Stimulated activated CD4-positive, alpha-beta T cell treated with anti-CD3 and anti-CD28 coated beads, Interleukin-4, amount 100 ng/mL, for 24 hours (primary cell): ENCODE results near the gene MAN2B2.

Source experiments
- DNase-seq: peaks from one replicate; pipeline ENCODE4 v3.0.0-alpha.2; 2020

MAN2B2 gene

DNA sequence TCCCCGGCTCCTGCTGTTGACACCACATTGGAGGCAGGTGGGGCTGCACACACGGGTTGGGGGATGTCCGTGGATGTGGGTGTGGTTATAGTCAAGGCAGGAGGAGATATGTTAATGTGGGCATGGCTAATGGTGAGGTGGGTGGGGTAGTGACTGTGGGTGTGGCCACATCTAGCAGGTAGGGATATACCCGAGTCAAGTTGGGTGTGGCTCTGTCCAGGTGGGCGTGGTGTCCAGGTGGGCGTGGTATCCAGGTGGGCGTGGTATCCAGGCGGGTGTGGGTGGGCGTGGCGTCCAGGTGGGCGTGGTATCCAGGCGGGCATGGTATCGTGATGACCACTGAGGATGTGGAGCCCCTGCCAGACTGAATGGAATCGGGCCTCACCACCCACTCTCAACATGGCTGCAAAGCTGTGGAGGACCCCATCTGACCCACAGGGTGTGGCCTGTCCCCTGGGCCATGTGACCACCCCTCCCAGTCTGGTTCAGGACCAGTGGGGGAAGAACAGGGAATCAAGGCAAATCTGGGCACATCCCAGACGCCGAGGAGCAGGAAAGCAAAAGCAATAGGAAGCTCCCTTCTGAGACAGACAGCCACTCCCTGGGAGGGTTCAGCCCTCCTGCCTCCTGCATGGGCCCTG, 21.0 kb downstream of the MAN2B2 start:
- no peak for DNase-seq

- no peak for DNase-seq
These were observed 22.0 kb downstream of the MAN2B2 start for GRCh38 chr4:6596948-6597347.

DNA sequence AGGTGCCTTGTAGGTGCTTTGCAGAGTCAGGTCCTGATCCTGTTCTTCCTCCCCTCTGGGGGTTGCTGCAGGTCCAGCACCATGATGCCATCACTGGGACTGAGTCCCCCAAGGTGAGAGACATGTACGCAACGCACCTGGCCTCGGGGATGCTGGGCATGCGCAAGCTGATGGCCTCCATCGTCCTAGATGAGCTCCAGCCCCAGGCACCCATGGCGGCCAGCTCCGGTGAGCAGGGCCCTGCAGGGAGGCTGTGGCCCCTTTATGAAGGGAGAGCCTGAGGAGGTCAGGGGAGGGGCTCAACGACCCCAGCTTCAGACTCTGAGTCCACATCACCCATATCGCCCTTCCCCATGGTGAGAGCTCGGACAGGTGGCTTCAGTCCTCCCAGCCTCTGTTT, 23.1 kb downstream of the MAN2B2 start:
- DNase-seq = no peak

DNA sequence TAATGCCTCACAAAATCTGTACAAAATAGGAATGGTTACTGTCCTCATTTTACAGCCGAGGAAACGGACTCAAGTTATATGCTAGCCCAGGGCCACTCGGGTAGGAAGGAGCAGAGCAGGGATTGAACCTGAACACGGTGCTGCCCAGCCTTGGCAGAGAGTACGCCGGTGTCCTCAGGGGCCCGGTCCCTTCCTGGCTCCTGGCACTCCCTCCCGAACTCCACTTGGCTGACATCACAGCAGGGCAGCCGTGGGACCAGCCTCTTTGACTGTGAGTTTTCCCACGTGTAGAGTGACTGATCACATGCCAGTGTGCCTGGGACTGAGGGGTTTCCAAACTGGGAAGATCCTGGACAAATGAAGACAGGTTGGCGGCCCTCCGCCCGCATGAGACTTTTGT, 23.7 kb downstream of the MAN2B2 start:
- DNase-seq = no peak

- DNase-seq = no peak
These were observed 26.8 kb downstream of the MAN2B2 start for GRCh38 chr4:6601661-6602250.

DNA sequence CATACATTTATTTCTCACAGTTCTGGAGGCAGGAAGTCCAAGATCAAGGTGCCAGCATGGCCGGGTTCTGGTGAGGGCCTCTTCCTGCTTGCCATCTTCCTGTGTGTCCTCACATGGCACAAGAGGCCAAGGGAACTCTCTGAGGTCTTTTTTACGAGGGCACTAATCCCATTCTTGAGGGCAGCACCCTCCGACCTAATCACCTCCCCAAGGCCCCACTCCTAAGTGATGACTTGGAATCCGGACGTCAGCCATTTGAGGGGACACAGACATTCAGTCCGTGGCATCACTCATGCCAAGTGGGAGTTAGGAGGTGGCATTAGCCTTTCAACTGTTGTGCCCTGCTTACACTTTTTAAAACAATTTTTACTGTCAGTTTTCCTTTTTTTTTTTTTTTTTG, 27.3 kb downstream of the MAN2B2 start:
- DNase-seq = no peak

GRCh38 chr4:6603128-6603527, 28.1 kb downstream of the MAN2B2 start:
- no peak for DNase-seq

DNA sequence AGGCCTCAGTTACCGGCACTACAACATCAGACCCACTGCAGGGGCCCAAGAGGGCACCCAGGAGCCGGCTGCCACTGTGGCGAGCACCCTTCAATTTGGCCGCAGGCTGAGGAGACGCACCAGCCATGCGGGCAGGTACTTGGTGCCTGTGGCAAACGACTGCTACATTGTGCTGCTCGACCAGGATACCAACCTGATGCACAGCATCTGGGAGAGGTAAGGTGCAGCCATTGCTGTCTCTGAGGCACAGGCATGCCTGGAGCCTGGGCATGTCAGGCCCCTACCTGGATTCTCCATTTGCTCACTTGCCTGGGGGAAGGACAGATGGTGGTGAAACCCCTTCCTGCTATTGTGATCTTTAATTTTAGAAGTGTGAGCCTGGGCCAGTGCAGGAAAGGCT, 30.1 kb downstream of the MAN2B2 start:
- DNase-seq = no peak

GRCh38 chr4:6605605-6606004, 30.6 kb downstream of the MAN2B2 start:
- DNase-seq = no peak

DNA sequence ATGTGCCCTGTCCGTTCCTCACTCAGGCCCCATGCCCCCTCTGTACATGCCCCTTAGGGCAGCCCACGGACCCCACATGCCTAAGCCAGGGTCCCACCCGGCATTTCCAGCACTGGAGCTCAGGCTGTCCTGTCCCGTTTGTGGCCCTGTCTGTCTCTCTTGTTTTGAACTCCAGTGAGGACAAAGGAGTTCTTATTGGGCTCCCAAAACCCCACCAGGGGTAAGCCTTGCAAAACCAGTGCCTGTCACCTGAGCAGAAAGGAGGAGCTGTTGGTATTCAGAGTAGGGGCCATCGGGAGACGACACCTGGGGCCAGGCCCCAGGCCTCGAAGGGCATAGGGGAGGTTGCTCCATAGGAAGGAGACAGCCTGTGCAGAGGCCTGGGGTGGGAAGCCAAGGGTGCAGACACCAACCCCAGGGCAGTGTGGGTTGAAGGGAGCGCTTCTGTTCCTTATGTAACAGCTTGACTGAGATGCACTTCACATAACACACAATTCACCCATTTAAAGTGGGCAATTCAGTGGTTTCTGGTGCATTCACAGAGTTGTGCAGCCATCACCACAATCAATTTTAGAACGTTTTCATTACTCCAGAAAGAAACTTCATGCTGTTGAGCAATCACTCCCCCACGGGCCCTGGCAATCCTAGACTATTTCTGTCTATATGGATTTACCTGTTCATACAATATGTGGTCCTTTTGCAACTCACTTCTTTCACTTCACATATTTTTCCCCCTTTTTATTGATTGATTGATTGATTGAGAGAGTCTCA, 31.7 kb downstream of the MAN2B2 start:
- DNase-seq = no peak

DNA sequence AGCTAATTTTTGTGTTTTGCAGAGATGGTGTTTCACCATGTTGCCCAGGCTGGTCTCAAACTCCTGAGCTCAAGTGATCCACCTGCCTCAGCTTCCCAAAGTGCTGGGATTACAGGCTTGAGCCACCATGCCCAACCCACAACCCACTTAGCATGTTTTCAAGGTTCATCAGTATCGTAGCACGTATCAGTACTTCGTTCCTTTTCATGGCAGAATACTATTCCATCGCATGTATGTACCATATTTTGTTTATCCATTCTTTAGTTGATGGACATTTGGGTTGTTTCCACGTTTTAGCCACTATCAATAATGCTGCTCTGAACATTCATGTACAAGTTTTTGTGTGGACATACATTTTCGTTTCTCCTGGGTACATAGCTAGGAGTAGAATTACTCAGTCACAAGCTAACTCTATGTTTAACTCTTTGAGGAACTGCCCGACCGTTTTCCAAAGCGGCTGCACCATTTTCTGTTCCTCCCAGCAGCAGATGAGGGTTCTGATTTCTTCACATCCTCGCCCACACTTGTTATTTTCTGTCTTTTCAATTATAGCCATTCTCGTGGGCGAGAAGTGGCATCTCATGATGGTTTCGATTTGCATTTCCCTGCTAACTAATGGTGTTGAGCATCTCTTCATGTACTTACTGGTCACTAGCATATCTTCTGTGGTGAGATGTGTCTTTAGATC, 32.5 kb downstream of the MAN2B2 start:
- no peak for DNase-seq

DNA sequence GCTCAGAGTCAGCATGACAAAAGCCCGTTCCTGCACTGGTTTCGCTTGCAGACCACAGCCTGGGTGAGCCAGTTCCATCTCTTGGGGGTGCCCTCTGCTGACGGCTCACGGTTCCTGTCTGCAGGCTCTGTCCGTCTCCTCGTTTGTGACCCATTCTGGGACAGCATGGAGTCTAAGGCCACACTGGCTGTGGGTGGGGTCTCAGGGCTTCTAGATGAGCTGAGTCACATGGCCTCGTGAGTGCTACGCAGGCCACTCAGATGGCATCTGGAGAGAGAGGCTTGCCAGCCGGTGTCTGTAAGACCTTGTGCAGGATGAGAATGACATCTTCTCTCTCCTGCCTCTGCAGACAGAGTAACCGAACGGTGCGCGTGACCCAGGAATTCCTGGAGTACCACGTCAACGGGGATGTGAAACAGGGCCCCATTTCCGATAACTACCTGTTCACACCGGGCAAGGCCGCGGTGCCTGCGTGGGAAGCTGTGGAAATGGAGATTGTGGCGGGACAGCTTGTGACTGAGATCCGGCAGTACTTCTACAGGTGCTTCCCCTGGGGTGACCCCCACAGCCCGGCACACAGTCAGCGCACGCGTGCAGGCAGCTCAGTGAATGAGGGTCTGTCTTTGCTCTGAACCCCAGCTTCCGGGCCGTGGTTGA, 33.9 kb downstream of the MAN2B2 start:
- no peak for DNase-seq

DNA sequence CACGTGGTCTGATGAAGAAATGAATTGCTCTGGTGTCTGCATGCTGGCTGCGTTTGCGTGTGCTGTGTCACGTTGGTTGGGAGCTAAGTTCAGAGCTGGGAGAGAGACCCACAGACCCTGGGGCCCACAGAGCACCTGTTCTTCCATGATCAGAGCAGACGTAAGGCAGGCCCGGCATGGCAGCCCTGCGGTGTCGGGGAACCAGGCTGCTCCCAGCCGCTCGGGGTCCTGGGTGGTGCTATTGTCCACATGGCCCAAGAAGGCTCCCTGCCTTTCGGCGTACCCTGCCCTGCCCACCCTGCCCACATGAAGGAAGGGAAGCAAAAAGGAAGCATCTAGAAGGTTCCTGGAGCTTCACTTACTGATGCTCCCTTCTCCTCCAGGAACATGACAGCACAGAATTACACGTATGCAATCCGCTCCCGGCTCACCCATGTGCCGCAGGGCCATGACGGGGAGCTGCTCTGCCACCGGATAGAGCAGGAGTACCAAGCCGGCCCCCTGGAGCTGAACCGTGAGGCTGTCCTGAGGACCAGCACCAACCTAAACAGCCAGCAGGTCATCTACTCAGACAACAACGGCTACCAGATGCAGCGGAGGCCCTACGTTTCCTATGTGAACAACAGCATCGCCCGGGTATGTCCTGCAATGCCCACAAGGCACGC, 34.6 kb downstream of the MAN2B2 start:
- no peak for DNase-seq

DNA sequence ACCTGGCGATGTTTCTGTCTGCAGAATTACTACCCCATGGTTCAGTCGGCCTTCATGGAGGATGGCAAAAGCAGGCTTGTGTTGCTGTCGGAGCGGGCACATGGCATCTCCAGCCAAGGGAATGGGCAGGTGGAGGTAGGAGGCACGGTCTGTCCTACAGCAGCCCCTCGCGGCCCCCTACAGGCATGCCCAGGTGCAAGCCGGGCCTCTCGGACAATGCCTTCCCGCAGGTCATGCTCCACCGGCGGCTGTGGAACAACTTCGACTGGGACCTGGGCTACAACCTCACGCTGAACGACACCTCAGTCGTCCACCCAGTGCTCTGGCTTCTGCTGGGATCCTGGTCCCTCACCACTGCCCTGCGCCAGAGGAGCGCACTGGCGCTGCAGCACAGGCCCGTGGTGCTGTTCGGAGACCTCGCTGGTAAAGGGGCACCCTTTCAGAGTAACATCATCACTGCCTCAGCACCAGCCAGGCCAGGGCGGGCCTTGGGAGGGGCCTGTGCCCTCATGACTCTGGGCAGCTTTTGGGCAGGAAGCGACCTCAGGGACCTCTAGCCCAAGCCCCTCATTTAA, 36.0 kb downstream of the MAN2B2 start:
- no peak for DNase-seq

GRCh38 chr4:6612961-6613675, 38.1 kb downstream of the MAN2B2 start:
- no peak for DNase-seq

DNA sequence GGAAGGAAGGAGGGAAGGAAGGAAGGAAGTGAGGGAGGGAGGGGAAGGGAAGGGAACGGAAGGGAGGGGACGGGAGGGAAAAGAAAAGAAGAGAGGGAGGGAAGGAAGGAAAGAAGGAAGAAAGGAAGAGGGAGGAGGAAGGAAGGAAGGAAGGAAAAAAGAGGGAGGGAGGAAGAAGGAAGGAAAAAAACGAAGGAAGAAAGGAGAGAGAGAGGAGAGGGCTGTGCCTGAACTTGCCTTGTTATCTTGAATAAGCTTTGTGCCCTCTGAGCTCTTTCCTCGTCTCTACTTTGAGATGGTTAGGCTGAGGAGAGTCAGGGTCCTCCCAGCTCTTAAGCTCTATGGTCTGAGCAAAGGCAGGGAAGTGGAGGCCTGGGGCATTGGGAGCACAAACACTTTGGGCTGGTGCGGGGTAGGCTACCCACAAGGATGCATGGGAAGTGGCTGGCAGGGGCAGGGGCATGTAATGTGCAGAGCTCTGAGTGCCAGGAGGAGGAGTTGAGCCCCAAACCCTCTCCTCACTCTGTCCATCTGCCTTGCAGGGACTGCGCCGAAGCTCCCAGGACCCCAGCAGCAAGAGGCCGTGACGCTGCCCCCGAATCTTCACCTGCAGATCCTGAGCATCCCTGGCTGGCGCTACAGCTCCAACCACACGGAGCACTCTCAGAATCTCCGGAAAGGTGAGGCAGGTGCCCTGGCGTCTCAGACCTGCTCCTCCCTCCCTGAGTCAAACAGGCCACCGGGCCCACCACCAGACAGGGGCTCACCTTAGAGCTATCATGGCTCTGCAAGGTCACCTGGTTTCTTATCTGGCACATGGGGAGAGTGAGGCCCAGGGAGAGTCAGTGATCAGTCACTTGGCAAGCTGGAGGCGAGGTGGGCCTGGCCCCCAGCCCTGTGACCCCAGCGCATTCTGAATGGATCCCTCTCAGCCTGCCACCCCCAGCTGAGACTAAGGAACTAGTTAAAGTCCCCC, 39.0 kb downstream of the MAN2B2 start:
- DNase-seq = no peak

GRCh38 chr4:6614701-6615230, 39.8 kb downstream of the MAN2B2 start:
- no peak for DNase-seq

DNA sequence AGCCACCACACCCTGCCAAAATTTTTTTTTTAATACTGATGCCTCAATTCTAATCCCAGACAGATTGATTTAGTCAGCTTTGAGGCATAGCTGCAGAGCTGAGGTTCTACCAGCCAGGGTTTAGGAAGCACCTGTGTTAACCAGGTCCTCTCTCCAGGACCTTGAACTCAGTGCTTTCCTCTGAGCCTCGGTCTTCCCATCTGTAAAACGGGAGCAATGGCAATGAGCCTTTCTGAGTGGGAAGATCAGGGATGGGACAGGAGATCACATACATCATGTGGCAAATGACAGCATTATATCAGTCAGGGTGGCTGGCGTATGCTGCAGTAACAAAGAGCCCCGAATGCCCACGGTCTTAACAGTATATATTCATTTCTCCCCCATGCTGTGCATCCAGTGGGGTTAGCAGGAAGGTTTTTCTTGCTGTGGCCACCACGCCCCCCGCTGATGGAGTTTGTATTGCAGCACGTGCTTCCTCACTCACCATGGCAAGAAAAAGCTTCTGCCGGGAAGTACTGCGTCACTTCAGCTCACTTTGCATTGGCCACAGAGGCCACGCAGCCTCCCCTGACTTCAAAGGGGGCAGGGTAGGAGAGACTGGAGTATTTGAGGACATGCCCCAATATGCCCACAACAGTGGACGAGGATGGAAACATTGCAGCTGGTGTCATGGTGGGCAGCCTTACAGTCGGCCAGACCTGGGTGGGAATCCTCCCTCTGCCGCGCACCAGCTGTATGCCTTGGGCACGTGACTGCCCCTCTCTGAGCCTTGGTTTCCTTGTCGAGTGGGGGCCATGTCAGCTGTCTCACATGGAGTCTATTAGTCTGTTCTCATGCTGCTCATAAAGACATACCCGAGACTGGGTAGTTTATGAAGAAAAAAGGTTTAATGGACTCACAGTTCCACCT, 41.4 kb downstream of the MAN2B2 start:
- no peak for DNase-seq

DNA sequence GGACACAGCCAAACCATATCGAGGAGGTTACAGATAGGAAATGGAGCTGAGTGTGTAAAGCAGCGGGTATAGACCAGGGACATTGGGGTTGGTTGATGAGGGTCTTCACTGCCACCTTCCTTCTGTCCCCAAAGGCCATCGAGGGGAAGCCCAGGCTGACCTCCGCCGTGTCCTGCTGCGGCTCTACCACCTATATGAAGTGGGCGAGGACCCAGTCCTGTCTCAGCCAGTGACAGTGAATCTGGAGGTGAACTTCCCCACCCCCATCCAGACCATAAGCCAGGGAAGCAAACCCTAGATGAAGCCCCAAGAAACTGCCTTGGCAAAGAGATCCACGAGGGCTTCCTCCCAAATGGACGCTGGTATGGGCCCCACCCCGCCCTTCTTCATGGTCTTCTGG, 42.3 kb downstream of the MAN2B2 start:
- no peak for DNase-seq
